HG03575 (cell line): ENCODE measurements around the gene RNF144B.

ENCODE experiments used
- ATAC-seq: cut with Tn5 transposase; IDR thresholded peaks from one replicate; pipeline ENCODE4 v1.9.1; 2021; ENCODE audit not compliant: unreplicated experiment, insufficient number of reproducible peaks, low FRiP score; ENCODE audit errors: extremely low read depth

RNF144B gene

DNA sequence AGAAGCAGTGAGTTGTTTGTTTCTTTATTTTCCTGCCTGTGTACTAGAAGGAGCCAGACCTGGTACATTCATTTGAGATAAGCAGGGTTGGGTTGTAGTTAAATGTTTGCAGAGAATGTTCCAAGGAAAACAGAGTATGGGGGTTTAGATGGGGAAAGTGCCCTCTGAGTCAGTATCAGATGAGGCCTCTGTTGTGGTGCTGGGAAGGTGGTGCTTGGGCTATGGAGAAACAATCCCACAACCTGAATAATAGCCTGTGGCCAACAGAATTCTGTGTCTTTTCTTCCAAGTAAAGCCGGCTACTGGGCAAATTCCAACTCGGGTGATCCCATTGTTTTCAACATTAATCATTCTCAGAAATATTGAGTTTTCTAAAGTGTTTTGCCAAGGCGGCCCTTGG lies 109.3 kb downstream of the RNF144B start:
- no peak for ATAC-seq

DNA sequence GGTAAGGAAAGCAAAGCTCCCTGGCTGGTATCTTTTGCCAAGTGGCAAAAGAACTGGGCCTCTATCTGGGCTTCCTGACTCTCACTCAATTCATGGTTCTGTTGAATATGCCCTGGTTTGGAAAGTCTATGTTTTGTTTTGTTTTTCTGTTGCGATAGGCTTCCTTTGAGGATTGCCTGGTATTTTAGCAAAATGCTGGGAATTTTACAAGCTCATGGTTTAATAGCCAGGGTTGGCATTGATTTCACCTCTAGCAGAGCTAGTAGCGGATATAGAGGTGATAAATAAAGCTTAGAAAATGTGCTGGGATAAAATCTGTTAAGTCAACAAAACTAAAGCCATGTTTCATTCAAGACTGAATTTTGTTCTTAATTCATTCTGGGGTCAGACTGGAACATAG lies 109.9 kb downstream of the RNF144B start:
- no peak for ATAC-seq

DNA sequence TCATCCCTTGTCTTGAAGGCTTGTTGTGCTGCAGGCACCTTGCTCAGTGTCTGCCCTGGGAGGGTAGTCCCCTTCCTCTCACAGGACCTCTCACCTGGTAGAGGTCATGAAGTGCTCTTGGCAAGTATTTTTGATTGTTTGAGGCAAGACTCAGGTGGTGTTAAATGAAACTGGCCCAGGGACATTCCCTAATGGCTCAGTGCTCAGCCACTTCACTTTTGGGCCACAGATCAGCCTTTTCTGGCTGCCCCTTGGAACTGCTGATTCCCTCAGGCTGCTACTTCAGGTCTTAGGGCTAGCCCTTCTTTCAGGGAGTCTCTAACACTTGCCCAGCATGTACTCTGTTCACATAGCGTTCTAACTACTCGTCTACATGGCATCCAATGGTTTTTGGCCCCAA lies 111.3 kb downstream of the RNF144B start:
- no peak for ATAC-seq

DNA sequence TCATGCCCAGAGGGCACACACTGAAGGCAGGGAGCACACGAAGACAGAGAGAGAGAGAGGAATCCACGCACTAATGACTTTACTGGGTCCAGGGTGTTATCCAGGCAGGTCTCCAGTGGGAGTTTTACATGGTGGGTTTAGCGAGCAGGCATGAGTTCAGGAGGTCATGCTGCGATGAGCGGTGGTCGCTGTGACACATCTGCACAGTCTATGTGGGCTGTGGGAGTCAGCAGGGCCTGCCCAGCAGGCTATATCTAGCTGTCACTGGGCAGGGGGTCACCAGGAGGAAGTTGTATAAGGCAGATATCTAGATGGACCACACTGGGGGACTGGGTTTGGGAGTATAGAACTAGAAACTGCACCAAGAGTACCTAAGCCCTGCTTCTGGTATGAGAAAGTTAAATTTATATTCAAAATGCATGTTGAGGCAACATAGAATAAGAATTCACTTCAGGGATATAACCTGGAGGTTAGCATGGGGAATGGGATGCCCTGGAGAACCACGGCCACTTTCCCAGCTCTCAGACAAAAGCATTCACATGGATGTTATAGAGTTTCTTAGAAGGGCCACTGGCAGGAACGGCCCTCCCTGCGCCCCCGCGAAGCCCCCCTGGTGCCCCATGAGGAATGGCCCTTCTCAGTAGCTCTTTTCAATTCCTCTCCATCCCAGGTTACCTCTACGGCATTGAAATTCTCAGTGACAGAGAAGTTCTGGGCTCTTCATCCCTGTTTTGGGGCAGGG lies 113.9 kb downstream of the RNF144B start:
- no peak for ATAC-seq

DNA sequence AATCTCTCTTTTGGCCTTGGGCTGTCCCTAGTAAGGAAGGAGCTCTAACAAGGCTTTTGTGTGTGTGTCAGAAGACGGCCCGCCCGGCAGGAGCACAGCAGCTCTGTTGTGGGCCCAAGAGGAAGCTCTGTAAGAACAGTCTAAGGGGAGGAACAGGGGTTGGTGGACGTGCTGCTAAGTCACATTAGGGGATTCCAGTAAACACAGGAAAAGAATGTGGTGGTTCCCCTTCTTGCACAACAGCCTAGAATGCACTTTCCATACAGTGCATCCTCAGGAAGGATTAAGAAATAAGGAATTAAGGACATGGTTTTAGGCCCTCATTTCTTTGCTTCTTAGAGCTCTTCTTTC lies 114.5 kb downstream of the RNF144B start:
- no peak for ATAC-seq

DNA sequence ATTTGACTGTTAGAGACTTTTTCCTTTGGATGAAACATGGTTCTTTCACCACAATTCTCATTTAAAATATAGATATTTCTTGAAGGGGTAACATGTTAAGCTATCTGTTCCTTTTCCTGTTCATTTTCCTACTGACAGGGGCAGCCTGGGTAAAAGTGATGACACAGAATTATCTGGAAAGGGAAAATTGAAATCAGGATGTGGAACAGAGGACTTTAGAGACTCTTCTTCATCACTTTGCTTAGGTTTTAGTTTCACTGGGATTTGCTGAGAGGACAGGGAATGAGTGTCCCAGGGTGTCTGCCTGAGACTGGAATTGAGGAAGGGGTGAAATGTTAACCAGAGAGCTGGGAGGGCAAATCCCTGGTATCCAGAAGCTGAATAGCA lies 116.0 kb downstream of the RNF144B start:
- ATAC-seq: no peak

DNA sequence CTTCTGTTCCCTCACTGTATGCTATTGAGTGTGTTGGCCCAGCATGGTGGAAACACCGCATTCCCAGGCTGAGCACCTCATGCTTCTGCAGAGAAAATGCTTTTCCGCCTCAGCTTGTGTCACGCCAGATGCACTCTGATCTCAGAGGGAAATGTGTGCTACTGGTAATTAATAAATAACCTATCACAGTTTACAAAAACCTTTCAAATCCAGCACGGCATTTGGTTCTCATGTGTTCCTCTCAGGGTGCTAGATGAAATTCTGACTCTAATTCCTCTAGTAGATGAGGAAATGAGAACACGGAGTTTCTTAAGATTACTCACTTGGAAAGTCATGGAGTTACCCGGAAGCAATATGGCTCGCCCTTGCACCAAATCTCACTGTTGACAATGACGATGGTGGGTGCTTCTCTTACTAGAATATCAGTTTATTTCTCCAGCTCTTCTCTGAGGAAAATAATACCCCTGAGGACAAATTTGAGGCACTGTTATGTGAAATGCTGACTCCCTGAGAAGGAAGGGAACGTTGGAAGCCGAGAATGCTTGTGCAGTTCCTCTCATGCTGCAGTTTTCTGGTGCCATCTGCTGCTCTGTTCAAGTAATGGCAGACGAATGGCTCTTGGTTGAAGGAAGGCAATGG lies 116.6 kb downstream of the RNF144B start:
- no peak for ATAC-seq

DNA sequence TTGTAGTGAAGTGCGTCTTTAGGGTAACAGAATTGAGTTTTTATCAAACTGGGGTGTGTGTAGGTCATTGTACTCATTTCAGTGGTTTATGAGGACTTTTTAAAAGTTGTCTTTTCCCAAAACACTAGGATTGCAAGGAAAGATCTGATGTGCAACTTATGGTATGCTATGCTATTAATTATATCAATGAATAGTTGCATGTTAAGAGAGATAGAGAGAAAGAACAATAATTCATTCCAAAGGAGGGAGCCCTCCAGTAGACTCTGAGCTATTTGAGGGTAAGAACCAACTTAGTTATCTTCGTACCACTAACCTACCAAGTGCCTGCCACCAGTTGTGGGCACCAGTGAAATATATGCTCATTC lies 117.1 kb downstream of the RNF144B start:
- no peak for ATAC-seq

DNA sequence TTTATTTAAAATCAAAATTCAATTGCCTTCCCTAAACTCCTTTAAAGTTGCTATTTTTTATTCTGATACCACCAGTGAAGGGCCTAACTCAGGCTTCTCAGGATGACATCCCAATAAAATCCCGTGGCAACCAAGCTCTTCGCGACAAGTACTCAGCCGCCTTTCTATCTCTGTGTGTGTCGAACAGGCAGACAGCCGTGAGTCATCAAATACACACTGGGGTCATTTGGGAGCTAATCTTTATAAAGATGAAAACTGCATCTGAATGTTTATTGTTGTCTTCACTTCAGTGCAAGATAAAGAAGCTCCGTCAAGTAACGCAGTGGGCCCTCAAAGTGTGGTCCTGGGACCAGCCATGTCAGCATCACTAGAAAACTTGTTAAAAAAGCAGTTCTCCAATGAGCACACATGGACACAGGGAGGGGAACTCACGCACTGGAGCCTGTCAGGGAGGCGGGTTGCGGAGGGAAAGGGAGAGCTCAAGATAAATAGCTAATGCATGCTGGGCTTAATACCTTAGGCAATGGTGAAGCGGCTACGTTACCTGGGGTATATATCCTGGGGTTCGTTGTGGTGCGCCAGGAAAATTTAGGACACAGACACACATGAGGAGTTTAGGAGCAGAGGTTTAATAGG lies 119.3 kb downstream of the RNF144B start:
- no peak for ATAC-seq

DNA sequence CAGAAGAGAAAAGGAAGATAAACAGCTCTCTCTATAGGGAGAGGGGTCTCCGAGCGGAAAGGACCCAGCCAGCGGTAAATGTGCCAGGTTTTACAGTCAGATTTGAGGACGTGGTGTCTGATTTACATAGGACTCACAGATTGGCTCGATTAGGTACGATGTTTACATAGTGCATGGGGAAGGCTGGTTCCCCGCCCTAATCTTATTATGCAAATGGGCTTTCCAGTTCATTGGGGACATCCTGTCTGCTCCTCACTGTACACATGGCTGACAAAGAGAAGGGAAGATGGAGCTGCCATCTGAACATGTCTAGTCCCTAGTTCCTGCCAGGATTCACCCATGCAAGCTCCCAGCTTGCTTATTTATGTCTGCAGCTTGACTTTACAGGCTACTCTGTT lies 119.9 kb downstream of the RNF144B start:
- ATAC-seq: no peak

DNA sequence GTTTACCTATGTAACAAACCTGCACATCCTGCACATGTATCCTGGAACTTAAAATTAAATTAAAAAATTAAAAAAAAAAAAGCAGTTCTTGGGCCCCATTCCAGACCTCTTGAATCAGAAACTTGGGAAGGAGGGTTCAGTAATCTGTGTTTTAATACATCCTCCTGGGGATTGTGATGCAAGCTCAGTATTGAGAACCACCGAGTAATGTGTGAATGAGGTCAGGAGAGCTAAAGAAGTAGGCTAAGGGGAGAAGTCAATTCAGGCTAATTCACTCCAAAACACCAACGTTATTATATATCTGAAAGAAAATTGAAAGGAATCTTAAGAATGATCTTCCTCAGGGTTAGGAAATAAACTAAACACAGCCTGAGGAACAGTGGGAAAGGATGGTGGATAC lies 120.4 kb downstream of the RNF144B start:
- ATAC-seq: no peak

DNA sequence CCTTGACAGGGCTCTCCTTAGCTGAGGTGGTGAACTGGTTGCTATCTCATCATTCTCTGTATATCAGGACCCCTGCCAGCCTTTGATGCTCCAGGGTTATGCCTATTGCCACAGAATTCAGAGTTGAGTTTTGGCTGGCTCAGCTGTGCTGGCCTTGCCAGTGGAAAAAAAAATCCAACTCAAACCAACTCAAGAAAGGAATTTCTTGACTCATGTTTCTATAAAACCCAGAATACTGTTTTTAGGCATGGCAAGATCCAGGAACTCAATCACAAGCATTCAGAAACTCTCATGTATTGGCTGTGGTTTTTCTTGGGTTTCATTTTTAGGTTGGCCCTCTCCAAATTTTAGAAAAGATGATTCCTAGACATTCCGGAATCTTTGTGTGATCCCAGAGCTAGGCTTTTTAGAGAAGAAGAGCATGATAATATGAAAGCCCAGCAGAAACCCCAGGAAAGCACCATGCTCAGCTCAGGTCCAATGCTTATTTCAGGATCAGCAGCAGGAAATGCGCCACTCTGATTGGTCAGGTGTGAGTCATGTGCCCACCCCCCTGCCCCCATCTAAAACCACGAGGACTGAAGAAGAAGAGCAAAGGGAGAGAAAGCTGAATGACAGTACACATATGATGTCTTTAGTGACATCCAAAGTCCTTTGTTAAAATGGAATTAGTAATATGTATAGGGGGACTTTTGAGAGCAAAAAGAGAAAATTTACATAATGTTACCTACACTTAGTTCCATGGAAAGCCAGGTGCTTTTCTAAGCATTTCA lies 122.9 kb downstream of the RNF144B start:
- ATAC-seq: no peak

DNA sequence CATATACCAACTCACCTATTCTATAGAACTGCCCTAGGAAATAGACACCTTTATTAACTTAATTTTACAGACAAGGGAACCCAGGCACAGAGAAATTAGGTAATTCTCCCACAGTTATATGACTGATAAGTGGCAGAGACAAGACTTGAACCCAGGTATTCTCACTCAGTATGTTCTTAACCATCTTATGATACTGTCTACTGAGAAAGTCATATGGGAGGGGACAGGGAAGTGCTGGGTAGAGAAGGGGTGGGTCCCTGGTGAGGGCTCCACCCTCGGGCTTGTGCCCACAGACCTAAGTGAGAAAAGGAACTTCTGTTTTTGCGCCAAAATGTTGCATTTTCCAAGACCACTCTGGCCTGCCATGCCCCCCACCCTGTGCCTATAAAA lies 123.5 kb downstream of the RNF144B start:
- ATAC-seq: no peak

DNA sequence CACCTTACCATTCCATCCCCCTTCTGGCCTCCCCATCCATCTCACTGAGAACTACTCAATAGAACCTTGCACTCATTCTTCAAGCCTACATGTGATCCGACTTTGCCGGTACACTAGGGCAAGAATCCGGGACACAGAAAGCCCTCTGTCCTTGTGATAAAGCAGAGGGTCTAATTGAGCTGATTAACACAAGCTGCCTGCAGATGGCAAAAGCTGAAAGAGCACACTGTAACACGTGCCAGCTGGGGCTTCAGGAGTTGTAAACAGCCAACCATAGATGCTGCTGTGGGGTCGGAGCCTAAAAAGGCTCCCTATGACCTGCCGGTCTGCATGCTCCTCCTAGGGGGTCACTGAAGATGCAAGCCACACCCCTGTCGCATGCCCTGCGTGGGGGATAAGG lies 124.1 kb downstream of the RNF144B start:
- no peak for ATAC-seq

DNA sequence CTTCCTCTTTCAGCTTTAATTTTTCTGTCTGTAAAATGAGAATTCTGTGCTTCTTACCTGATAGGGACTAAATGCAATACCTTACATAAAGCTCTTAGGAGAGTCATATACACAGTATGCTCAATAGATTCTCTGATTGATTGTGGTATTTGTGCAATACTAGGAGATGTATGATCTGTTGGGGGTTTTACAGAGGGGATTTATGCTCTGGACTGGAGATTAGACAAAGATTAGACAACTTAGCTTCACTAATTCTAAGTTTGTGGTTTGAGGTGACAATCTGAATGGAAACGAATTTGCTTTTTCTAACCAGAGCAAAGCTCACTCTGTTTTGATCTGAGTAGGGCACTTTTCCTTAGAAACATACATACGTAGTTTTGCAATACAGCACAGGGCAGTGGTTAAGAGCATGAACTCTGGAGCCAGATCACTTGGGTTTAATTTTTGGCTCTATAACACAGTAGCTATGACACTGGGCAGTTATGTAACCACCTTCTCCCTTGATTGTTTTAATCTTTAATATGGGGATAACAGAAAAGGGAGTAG lies 126.2 kb downstream of the RNF144B start:
- ATAC-seq: no peak

DNA sequence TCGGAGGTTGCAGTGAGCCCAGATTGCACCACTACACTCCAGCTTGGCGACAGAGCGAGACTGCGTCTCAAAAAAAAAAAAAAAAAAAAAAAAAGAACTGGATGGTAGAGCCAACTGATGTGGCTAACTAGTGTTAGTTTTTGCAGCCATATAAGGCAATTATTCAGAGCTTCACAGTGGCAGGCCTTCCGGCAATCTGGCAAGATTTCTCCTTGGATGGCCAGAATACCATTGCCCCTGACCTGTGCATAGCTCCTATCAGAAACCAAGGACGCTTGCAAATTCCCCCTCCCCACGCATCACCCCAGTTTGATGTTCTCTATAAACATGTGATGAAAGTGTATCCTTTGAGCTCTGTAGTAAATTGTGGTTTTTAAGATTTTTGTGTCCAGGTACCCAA lies 127.0 kb downstream of the RNF144B start:
- no peak for ATAC-seq

DNA sequence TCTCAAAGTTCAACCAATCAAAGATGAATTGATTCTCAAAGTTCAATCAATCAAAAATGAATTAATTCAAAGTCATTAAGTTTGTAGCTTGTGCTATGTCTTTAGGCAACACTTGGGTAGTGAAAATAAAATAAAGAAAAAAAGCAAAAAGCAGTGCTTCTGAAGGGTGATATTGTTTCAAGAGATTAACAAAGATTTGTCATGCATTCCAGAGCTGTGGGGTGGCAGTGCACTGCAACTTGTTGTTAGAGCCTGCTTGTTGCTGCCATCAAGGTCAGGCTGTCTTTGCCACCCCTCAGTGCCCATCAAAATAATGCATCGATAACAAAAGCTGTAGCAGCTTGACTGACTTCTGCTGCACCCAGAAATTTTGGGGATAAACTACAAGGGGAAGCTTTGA lies 128.6 kb downstream of the RNF144B start:
- ATAC-seq: no peak
